Ishikawa (cell line): ENCODE results near the gene ALDH1A2.

Experiments used
- CEBPB ChIP-seq: IDR thresholded peaks from 2 replicates; pipeline ENCODE4 v1.6.1; 2012
- CREB1 ChIP-seq: IDR thresholded peaks from 2 replicates; pipeline ENCODE4 v1.6.1; 2012; ENCODE audit warnings: low read depth
- EGR1 ChIP-seq: IDR thresholded peaks from 2 replicates; pipeline ENCODE4 v1.6.1; 2012
- EP300 ChIP-seq: IDR thresholded peaks from 2 replicates; pipeline ENCODE4 v1.6.1; 2012; ENCODE audit warnings: borderline replicate concordance
- FOXM1 ChIP-seq: IDR thresholded peaks from 2 replicates; pipeline ENCODE4 v1.6.1; 2012; ENCODE audit warnings: low read depth, borderline replicate concordance
- MAX ChIP-seq: IDR thresholded peaks from 2 replicates; pipeline ENCODE4 v1.6.1; 2012
- NFIC ChIP-seq: IDR thresholded peaks from 2 replicates; pipeline ENCODE4 v1.6.1; 2012
- RAD21 ChIP-seq: IDR thresholded peaks from 2 replicates; pipeline ENCODE4 v1.6.1; 2012; ENCODE audit warnings: low read depth
- REST ChIP-seq: IDR thresholded peaks from 2 replicates; pipeline ENCODE4 v1.6.1; 2012; ENCODE audit warnings: low read depth, mild to moderate bottlenecking
- TAF1 ChIP-seq: IDR thresholded peaks from 2 replicates; pipeline ENCODE4 v1.6.1; 2012; ENCODE audit warnings: low read depth, mild to moderate bottlenecking
- TCF12 ChIP-seq: IDR thresholded peaks from 2 replicates; pipeline ENCODE4 v1.6.1; 2012; ENCODE audit warnings: low read depth
- TEAD4 ChIP-seq: IDR thresholded peaks from 2 replicates; pipeline ENCODE4 v1.6.1; 2012
- USF1 ChIP-seq: IDR thresholded peaks from 2 replicates; pipeline ENCODE4 v1.6.1; 2012
- YY1 ChIP-seq: IDR thresholded peaks from 2 replicates; pipeline ENCODE4 v1.6.1; 2012; ENCODE audit warnings: low read depth
- ZBTB7A ChIP-seq: IDR thresholded peaks from 2 replicates; pipeline ENCODE4 v1.6.1; 2012; ENCODE audit warnings: low read depth

Gene ALDH1A2

GRCh38 chr15:58109419-58109818 lies 43.9 kb upstream of the ALDH1A2 start:
- TF ChIP-seq CREB1: no peak
- no peak for TF ChIP-seq CEBPB
- TF ChIP-seq TAF1: no peak
- TF ChIP-seq REST: no peak
- no peak for TF ChIP-seq ZBTB7A
- no peak for TF ChIP-seq FOXM1
- no peak for TF ChIP-seq USF1
- no peak for TF ChIP-seq EP300
- no peak for TF ChIP-seq TEAD4
- TF ChIP-seq TCF12: no peak
- TF ChIP-seq MAX: no peak
- no peak for TF ChIP-seq RAD21
- TF ChIP-seq EGR1: no peak
- no peak for TF ChIP-seq YY1
- TF ChIP-seq NFIC: no peak

- no peak for TF ChIP-seq EGR1
Observed at GRCh38 chr15:58108117-58108516, 42.6 kb upstream of the ALDH1A2 start.

GRCh38 chr15:58103482-58103881 lies 38.0 kb upstream of the ALDH1A2 start:
- TF ChIP-seq RAD21 (no peak), FOXM1 (no peak), CREB1 (no peak), TEAD4 (no peak), TAF1 (no peak), ZBTB7A (no peak), EGR1 (no peak), YY1 (no peak)

GRCh38 chr15:58096529-58097084 lies 31.1 kb upstream of the ALDH1A2 start:
- no peak for TF ChIP-seq USF1
- TF ChIP-seq CEBPB: no peak

- no peak for TF ChIP-seq TAF1
- no peak for TF ChIP-seq FOXM1
- TF ChIP-seq TEAD4: no peak
- TF ChIP-seq EP300: no peak
- TF ChIP-seq MAX: no peak
- no peak for TF ChIP-seq RAD21
- TF ChIP-seq EGR1: no peak
- no peak for TF ChIP-seq NFIC
- TF ChIP-seq TCF12: no peak
- no peak for TF ChIP-seq CEBPB
Observed at GRCh38 chr15:58095415-58095814, 29.9 kb upstream of the ALDH1A2 start.

- TF ChIP-seq REST (no peak), CEBPB (no peak), TAF1 (no peak), EGR1 (no peak)
Observed at GRCh38 chr15:58087871-58088270, 22.4 kb upstream of the ALDH1A2 start.

GRCh38 chr15:58086491-58086890 lies 21.0 kb upstream of the ALDH1A2 start:
- TF ChIP-seq CREB1 (no peak), MAX (no peak), EGR1 (no peak), TAF1 (no peak), ZBTB7A (no peak), FOXM1 (no peak), TEAD4 (no peak)
